ENCODE results near the gene PFAS.

The PFAS gene

DNA sequence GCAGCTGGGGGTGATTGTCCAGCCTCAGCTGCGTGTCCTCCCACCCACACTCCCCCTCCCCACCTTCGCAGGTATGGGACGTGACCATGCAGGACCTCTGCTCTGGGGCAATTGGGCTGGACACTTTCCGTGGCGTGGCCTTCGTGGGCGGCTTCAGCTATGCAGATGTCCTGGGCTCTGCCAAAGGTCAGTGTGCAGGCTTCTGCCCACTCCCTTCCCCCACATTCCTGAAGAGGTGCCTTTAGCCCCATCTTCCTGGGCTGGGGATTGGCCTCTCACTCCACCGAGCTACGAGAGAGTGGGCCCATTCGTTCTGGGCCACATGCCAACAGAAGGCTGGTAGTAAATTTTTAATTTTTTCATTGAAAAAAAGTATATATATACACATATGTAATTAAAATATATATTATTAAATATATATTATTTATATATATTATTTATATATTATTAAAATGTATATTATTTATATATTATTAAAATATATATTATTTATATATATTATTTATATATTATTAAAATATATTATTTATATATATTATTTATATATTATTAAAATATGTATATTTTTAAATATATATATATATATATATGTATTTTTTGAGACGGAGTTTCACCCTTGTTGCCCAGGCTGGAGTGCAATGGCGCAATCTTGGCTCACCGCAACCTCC, 18.5 kb downstream of the PFAS start:
- DNase-seq, result no peak

DNA sequence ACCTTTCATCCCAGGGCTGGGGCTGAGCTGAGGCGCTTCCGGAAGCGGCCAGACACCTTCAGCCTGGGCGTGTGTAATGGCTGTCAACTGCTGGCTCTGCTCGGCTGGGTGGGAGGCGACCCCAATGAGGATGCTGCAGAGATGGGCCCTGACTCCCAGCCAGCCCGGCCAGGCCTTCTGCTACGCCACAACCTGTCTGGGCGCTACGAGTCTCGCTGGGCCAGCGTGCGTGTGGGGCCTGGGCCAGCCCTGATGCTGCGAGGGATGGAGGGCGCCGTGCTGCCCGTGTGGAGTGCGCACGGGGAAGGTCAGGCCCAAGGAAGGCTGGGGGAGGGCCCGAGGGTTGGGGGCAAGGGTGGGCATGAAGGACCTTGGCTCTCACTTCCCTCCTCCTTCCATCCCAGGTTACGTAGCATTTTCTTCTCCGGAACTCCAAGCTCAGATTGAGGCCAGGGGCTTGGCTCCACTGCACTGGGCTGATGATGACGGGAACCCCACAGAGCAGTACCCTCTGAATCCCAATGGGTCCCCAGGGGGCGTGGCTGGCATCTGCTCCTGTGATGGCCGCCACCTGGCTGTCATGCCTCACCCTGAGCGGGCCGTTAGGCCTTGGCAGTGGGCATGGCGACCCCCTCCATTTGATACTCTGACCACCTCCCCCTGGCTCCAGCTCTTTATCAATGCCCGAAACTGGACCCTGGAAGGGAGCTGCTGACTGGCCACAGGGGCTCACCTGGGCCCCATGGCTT, 19.6 kb downstream of the PFAS start:
- DNase-seq, result no peak

DNA sequence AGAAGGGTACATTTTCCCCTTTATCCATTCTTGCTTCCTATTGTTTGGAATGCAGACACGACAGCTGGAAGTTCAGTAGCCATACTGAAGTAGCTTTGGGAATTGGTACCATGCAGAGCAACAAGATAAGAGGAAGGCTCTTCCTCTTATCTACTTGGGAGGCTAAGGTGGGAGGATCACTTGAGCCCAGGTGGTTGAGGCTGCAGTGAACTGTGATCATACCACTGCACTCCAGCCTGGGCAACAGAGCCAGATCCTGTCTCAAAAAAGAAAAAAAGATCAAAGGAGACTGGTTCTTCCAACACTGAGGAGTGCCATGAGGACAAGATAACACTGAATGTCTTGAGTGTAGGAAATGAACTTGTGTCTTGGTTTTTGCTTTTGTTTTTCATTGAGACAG, 23.3 kb downstream of the PFAS start:
- no peak for DNase-seq

DNA sequence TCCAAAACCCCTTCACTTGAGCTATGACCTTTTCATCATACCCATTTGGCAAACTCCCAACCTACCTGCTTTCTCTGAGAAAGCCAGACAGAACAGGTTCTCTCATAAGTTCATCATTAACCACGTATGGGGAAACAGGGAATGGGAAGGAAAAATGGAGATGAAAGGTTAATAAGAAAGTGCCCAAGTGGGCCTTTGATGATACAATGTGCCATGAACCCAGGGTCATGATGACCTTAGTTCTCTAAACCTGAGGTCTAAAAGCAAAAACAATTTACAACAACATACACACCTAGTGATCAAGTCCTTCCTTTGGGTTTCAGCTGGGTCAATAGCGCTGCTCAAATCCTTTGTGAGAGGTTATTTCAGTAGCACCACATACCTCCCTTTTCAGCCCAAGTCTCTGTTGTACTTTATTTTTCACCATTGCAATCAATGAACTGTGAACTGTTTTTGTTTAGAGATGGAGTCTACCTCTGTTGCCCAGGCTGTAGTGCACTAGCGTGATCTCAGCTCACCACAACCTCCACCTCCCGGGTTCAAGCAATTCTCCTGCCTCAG, 24.9 kb downstream of the PFAS start:
- DNase-seq, result no peak

DNA sequence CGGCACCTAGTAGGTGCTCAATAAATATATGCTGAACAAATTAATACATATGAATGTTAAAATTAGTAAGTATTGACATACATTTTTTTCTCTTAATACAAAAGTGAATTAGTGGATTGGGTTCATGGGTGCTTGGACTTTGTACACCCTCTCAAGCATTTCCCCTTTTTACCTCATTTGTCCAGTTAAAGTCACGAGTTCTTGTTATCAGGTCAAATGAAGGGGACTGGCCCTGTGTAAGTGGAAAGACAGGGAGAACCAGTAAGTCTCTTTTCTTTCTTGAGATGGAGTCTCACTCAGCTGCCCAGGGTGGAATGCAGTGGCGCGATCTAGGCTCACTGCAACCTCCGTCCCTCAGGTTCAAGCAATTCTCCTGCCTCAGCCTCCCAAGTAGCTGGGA, 25.7 kb downstream of the PFAS start:
- no peak for DNase-seq

DNA sequence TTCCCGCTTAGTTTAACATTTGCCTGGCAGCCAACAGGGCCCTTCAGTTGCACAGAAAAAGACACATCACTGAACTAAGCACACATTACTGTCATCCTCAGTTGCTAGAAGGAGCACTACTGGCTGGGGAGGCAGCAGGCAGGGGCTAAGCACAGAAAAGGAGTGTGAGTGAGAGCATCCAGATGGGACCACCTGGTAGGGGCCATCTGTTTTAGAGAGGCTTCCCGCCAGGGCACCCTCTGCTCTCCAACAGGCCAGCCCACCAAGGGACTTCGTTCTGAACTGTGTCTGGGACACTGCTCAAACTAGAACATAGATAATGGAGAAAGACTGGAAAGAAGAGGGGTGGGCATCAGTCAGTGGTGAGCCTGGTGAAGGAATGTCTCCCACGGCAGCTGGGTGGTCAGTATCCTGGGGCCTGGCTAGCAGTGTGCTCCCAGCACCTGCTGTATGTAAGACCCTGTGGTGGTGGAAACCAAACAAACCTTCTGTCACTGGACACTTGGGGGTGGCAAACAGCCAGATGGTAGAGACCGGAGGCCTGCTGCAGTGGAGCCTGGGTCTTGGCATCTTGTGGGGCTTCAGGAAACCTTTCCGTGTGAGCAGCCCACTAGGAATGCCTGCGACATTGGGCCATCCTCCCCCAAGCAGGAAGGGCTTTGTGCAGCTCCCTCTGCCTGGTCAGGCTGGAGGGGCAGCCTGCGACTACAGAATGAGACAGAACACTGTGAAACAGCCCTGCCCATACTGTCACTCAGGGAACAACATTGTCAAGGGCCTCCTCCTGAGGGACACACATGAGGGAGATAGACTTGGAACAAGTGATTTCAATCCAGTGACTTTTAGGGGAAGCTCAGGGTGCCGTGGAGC, 26.6 kb downstream of the PFAS start:
- DNase-seq, result peak; percentile 75

DNA sequence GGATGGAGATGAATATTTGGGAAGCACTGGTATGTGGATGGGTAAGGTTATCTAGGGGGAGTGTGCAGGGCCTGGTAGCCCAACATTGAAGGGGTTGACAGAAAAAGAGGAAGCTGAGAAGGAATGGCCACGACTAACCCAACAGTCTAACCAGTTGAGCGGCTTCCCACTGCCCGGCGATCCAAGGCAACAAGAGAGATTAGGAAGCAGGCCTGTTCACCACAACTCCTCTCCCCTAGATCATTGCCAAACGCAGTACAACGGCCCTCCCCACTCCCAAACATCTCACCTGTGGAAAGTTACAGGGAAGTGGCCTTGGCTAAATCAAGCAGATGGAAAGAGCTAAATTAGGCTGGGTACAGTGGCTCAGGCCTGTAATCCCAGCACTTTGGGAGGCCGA, 28.2 kb downstream of the PFAS start:
- no peak for DNase-seq

DNA sequence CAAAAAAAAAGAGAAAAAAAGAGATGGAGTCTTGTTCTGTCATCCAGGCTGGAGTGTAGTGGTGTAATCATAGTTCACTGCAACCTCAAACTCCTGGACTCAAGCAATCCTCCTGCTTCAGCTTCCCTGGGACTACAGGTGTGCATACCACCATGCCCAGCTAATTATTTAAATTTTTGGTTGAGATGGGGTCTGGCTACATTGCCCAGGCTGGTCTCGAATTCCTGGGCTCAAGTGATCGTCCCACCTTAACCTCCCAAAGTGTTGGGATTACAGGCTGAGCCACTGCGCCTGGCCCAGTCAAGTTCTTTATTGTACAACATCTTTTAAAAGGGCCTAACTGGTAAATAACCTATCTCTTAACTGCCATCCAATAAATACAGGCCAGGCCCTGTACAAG, 33.3 kb downstream of the PFAS start:
- no peak for DNase-seq

DNA sequence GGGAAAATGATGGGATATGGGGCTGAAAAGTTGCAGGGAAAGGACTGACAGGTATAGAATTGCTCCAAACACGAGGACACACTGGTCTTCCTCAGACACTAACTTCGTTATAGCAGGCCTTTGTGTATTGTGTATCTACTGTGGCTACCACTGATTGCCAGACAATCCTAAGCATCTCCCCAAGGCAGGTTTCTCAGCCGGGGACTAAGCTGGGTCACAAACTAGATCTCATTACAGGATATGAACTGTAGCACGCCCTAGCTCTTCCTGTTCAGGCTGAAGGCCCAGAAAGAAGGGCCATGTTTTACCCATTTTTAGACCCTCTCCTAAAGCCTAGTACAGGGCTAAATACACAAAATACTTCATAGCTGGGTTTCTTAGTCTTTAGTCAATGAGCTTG, 34.3 kb downstream of the PFAS start:
- no peak for DNase-seq

DNA sequence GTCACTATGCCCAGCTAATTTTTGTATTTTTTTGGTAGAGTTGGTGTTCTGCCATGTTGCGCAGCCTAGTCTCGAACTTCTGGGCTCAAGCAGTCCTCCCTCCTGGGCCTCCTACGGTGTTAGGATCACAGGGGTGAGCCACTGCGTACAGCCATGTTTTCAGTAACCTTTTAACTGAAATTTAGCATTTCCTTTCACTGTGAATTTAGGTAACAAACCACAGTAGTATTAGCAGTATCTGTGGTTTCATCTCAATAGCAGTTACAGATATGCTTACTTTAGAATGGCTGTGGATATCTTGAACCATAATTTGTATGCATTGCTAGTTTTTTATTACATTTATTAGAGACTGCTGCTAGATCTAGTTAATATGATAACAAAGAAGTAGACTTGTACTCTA, 35.0 kb downstream of the PFAS start:
- no peak for DNase-seq

DNA sequence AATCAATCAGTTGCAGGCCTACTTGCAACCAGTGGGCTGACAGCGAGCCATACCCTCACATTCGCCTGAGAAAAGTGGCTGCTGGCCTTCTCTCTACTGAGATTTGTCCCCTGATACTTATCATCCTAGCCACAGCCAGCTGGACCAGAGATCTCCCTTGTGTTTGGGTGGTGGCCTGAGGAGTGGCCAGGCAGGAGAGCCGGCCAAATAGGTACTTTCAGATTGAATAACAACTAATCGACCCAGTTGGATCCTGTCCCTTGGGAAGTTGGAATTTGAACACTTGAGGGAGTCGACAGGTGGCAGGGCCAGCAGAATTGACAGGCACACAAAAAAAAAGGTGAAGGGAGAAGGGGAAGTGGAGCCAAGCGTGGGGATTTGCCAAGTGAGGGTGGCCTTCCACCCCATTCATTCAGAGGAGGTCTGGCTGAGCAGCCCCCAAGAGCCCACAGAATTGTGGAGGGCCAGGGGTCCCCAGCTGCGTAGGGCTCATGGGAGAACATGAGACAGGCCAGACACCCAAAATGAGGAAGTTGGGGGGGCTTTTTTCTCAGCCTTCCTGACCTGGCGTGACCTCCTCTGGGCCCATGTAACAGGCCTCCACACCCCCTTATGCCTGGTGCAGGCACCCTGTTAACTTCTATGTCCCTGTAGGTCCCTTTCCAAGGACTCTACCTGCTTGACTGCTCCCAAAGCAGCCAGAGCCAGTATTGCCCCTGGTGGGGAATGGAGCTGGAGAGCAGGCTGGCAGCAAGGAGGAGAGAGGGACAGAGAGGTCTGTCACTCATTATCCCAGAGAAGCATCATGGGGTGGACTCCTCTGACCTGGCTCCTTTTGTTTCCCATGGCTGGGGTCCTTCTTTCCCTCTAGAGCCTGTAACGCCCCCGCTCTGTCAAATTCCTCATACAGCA, 36.4 kb downstream of the PFAS start:
- DNase-seq, result peak; percentile 56

DNA sequence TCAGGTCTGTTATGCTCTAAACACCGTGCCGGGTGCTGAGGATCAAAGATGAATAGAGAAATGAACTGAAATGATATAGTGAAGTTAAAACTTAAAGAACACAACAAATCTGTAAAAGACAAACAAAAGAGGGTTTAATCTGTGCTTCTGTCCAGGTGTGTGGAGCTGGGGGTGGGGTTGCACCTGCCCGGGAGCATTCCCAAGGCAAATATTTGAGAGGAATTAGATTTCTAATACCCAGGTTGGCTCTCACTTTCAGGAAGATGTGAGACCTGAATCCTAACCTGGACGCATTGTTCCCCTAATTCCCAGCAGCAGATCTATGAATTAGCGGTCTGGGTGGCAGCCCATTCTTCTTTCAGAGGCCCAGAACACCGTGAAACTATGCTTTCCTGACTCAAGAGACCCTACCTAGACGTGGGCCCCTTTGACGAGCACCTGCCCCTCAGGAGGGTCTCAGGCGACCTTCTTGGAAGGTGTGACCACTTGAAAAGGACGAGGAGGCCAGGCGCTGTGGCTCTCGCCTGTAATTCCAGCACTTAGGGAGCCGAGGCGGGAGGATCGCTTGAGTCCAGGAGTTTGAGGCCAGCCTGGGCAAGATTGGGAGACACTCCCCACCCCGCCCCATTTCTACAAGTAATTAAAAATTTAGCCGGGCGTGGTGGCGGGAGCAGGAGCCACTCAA, 38.7 kb downstream of the PFAS start:
- no peak for DNase-seq

DNA sequence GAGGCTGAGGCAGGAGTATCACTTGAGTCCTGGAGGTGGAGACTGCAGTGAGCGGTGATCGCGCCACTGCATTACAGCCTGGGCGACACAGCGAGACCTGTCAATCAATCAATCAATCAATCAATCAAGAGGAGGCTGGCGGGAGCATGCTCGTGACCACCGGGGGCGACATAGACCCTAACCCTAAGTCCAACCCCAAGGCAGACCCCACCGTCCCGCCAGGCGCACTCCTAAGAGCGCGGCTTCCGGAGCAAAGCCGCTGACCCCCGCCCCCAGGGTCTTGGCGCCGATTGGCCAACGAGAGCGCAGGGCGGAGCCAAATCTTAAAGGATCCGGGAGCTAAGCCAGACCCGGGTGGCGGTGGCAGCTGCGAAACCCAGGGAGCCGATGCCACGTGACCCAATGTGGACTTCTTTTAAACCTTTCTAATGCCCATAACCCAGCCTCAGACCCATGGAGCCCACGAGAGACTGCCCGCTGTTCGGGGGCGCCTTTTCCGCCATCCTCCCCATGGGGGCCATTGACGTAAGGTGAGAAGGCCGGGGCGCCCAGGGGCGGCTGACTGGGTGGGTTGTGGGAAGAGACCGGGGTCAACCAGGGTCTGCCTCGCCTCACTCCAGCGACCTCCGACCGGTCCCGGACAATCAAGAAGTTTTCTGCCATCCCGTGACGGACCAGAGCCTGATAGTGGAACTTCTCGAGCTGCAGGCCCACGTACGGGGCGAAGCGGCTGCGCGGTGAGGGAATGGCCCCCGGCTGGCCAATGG, 39.4 kb downstream of the PFAS start, which contains the start of gene RANGRF:
Gene RANGRF, plus strand, starts transcription at position 335 of the 767 bp plus-strand sequence. Its CDS starts 119 bp downstream, at position 454.
- peak; percentile 87 for DNase-seq

DNA sequence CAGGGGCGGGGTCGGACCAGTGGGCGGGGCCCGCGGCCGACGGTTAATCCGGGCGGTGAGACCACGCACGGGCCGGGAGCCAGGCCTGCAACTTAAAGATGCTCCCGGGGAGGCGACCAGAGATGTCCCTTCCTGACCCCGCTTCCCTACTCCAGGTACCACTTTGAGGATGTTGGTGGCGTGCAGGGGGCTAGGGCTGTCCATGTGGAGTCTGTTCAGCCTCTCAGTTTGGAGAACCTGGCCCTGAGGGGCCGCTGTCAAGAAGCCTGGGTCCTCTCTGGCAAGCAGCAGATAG, 40.0 kb downstream of the PFAS start:
- DNase-seq, result no peak

DNA sequence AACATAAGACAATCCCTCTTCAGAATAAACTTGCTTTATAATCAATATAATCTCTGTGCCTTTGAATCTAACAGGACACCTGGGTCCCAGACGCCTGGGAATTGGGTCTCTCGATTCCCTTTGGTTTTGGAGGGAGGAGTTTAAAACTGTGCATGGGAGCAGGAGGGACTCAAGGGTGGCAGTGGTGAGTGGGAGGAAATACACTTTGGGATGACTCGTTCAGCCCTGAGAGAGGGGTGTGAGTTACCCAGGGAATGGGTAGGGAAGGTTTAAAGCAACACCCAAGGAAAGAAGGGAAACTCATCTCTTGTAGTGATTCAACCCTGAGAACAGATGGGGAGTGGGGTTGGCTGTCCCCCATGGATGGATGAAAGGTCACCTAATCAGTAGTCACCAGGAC, 41.0 kb downstream of the PFAS start:
- no peak for DNase-seq

DNA sequence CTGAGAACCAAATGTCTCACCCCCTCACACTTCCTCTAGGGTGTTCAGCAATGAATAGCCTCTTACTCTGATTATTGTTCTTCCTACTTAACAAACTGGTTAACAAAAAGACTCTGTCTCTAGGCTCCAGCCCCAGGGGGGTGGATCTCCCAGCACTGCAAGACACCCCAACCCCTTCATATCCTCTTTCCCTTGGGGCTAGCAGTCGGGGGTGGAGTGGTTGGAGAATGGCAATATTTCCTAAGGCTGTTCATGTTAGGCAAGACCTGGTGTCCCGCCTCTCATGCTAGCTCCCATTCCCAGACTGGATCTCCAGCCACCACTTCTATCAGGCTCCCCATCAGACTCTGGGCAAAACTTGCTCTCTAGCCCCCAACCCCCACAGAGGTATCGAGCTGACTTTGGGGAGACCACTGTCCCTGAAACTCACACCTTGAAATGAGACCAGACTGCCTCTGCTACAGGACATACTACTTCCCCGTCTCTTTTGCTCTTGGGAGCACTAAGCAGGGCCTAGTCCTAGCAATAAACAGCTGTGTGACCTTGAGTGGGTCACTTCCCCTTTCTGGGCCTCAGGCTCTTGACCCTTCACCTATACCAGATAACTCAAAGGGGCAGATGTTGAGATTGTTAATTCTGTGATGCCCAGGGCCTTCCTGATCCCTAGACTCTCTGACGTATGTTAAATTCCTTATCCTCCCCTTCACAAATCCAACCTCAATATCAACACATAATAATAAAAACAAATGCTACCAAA, 43.7 kb downstream of the PFAS start:
- DNase-seq, result no peak

DNA sequence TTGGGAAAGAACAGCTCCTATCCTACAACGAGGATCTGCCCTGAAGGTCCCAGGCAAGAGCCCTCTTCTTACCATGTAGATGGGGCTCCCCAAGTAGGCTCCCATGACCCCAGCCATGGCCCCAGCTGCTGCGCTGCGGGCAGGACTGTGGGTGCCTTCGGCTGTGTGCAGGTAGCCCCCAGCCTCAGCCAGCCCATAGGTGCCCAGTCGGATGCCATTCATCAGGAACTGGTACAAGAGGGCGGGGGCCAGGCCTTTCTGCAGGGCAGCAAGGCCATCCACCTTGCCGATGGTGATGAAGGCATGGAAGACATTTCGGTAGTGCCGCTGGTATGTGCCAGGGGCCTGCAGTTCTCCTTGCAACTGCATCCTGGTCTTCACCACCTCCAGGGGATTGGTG, 45.3 kb downstream of the PFAS start:
- no peak for DNase-seq

DNA sequence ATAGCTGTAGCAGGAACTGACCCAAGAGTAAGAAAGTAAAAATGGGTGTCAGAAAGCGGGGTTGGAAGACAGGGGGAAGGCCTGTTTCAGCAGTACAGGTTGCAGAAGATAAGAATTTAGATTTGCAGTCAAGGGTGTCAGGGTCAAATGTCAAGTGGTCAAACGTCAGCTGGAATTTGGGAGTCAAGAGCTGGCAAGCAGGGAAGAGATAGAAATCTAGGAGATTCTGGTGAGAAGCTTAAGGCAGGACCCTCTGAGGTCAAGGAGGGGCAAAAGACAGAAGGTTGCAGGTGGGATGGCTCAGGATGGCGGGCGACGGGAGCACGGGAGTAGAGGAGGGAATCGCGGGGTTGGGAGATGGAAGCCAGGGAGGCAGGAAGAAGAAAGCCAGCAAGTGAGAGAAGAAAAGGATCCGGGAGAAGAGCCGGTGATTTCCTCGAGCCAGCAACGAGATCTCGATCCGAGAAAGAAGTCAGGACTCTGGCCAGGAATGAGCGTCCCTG, 45.8 kb downstream of the PFAS start:
- DNase-seq, result no peak

DNA sequence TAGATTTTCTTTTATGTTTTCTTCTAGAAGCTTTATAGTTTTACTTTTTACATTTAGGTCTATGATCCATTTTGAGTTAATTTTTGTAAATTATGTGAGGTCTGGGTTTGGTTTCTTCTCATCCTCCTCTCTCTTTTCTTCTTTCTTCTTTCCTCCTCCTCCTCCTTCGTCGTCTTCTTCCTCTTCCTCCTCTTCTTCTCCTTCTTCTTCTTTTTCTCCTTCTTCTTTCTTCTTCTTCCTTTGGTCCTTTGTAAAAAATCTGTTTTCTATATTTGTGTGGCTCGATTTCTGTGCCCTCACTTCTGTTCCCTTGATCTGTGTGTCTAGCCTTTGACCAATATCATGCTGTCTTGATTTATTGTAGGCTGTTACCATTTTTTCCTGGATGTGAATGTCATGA, 51.1 kb downstream of the PFAS start:
- DNase-seq, result no peak

DNA sequence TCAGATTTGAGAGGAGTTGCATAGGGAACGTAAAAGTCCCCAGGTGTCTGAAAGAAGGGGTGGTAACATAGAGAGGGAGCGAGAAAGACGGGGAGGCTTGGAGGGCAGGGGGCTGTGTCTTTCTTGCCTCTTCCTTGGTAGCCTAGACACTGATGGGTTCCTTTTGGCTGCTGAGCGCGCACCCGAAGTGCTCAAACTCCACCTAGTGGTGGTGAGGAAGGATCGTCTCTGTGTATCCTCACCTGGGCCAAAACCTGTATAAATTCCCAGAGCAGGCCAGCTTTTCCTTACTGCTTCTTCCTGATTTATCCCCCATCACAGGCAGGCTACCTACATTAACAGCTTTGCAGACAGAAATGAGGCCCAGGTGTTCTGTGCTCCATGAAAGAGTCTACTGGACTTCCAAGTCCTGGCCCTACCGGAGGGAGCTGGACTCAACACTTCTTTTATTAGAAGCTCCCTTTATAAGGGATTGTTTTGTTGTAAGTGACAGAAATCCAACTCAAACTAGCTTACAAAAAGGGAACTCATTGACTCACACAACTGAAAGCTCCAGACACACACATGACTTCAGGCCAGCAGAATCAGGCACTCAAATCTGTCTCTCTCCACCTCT, 51.6 kb downstream of the PFAS start:
- DNase-seq, result peak; percentile 56

All from NCI-H2171 (cell line).